ENCODE data around the gene RASA2. TPM values are rescaled to one million over a fixed set of nuclear protein-coding genes. Genes with fewer than 3 reads are reported as not detected.
"Not testable (repeated sequence)": the region's sequence is repeated elsewhere in the genome, so short reads cannot be mapped to it uniquely, and the experiment has no call there.

RASA2 gene
- total RNA-seq, 4 donors from 2014 or later = 10.6 to 15.5 (median 14.8) TPM

GRCh38 chr3:141528800-141529199 is 42.0 kb downstream of the RASA2 start:
- H3K9me3 ChIP-seq = no peaks in the 10 kb centered on the region
- peaks cover 0 to 5% of the 10 kb centered on the region in 2 donors for H3K36me3 ChIP-seq
- 96 to 100% methylated on average over 1 of the region's 1 CpG for WGBS, 2 donors (ENCODE audit: low coverage in 1 of 2)
- no peaks in the 10 kb centered on the region for H3K27me3 ChIP-seq
- ATAC-seq = no peak
- no peak overlapping the region for H3K4me3 ChIP-seq
- no peak overlapping the region for H3K27ac ChIP-seq
- no peak for TF ChIP-seq POLR2A (IDR thresholded peaks at IDR 0.05)
- no peak for TF ChIP-seq POLR2AphosphoS5 (IDR thresholded peaks at IDR 0.05)
- TF ChIP-seq, protein P1, sequence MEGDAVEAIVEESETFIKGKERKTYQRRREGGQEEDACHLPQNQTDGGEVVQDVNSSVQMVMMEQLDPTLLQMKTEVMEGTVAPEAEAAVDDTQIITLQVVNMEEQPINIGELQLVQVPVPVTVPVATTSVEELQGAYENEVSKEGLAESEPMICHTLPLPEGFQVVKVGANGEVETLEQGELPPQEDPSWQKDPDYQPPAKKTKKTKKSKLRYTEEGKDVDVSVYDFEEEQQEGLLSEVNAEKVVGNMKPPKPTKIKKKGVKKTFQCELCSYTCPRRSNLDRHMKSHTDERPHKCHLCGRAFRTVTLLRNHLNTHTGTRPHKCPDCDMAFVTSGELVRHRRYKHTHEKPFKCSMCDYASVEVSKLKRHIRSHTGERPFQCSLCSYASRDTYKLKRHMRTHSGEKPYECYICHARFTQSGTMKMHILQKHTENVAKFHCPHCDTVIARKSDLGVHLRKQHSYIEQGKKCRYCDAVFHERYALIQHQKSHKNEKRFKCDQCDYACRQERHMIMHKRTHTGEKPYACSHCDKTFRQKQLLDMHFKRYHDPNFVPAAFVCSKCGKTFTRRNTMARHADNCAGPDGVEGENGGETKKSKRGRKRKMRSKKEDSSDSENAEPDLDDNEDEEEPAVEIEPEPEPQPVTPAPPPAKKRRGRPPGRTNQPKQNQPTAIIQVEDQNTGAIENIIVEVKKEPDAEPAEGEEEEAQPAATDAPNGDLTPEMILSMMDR (IDR thresholded peaks at IDR 0.05) = no peak
- no peak for TF ChIP-seq EP300 (IDR thresholded peaks at IDR 0.05)
- H3K4me1 ChIP-seq = peaks cover 0 to 10% (median 0%) of the 10 kb centered on the region in 3 donors

DNA sequence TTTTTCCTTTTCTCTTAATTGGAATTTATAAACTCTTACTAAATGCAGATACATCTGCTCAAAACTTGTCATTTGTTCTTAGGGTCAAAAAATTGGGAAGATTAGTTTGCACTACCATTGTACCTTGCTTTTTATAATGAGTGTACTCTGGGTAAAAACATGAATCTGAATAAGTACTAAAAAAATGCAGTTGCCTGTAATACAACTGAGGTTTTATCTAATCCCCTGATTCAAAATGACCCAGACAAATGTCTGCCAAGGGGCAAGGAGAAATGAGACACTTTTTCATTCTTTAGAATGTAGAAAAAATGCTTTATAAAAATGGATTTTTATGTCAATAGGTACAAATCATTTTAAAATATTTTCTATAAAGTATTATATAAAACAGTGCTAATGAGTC is 42.4 kb downstream of the RASA2 start:
- Histone ChIP-seq H3K27ac (peak overlapping the region in 1 of 4 donors; percentile 10), H3K4me1 (peaks cover 0 to 10% (median 0%) of the 10 kb centered on the region in 3 donors), H3K9me3 (no peaks in the 10 kb centered on the region), H3K4me3 (no peak overlapping the region), H3K36me3 (peaks cover 0 to under 1% of the 10 kb centered on the region in 2 donors), H3K27me3 (no peaks in the 10 kb centered on the region)
- TF ChIP-seq, protein P1 (IDR thresholded peaks at IDR 0.05) = no peak
- no peak for TF ChIP-seq EP300 (IDR thresholded peaks at IDR 0.05)
- no peak for TF ChIP-seq POLR2A (IDR thresholded peaks at IDR 0.05)
- TF ChIP-seq POLR2AphosphoS5 (IDR thresholded peaks at IDR 0.05) = no peak
- ATAC-seq = no peak

DNA sequence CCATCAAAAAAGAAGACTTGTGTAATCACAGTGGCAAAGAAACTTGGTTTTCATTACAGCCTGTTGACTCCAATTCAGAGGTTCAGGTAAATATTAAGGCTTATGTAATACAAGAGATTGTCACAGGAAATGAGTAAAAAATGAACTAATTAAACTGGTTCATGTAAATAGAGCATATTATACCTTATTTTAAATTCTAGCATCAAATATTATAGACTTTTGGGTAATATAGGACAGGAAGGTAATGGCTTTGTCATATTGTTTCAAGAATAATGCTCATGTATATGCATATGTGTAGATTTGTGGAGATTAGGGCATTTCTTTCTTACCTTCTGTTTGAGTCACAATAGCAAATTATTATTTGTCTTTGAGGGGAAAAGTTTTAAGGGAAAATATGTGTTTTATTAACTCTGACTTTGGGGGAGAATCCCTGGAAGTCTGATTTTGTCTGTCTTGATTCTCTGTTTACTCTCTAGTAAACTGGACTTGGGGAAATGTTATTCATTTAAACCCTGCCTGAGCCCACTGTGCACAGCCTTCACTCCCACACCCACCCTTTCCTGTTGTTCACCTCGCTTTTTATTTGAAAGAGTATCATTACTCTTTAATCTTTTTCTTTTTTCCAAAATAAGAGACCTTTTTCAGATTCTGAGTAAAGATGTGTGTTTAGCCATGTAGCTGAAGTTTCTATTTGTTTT is 43.0 kb downstream of the RASA2 start:
- Histone ChIP-seq H3K9me3 (no peaks in the 10 kb centered on the region), H3K27ac (peak overlapping the region in 2 of 4 donors; percentile 10 to 41), H3K36me3 (no peaks in the 10 kb centered on the region), H3K4me3 (no peak overlapping the region), H3K4me1 (peaks cover 0 to 10% (median 0%) of the 10 kb centered on the region in 3 donors), H3K27me3 (no peaks in the 10 kb centered on the region)
- no peak for TF ChIP-seq POLR2A (IDR thresholded peaks at IDR 0.05)
- no peak for TF ChIP-seq POLR2AphosphoS5 (IDR thresholded peaks at IDR 0.05)
- TF ChIP-seq, protein P1 (IDR thresholded peaks at IDR 0.05) = no peak
- no peak for TF ChIP-seq EP300 (IDR thresholded peaks at IDR 0.05)
- ATAC-seq = no peak
- WGBS, 2 donors (ENCODE audit: low coverage in 1 of 2) = 37 to 70% methylated on average over 1 of the region's 1 CpG

GRCh38 chr3:141530415-141530768 is 43.6 kb downstream of the RASA2 start:
- 29 to 67% methylated on average over 1 of the region's 1 CpG for WGBS, 2 donors (ENCODE audit: low coverage in 1 of 2)
- Histone ChIP-seq H3K9me3 (no peaks in the 10 kb centered on the region), H3K27ac (peak overlapping the region in 1 of 4 donors; percentile 41), H3K4me1 (peaks cover 0 to 10% (median 0%) of the 10 kb centered on the region in 3 donors), H3K4me3 (no peak overlapping the region), H3K27me3 (no peaks in the 10 kb centered on the region), H3K36me3 (peaks cover 0 to 1% of the 10 kb centered on the region in 2 donors)
- no peak for ATAC-seq
- TF ChIP-seq POLR2AphosphoS5 (IDR thresholded peaks at IDR 0.05) (no peak), POLR2A (IDR thresholded peaks at IDR 0.05) (no peak), EP300 (IDR thresholded peaks at IDR 0.05) (no peak)
- TF ChIP-seq, protein P1 (IDR thresholded peaks at IDR 0.05) = no peak

GRCh38 chr3:141532609-141533008 is 45.8 kb downstream of the RASA2 start:
- H3K4me3 ChIP-seq = no peak overlapping the region
- H3K36me3 ChIP-seq = peaks cover 0 to 13% of the 10 kb centered on the region in 2 donors
- WGBS, 2 donors (ENCODE audit: low coverage in 1 of 2) = 95% methylated on average over 1 of the region's 1 CpG; no CpG with 5 or more reads in 1 of the 2 donors
- no peaks in the 10 kb centered on the region for H3K27me3 ChIP-seq
- no peak for ATAC-seq
- peaks cover 0 to 10% (median 0%) of the 10 kb centered on the region in 3 donors for H3K4me1 ChIP-seq
- TF ChIP-seq EP300 (IDR thresholded peaks at IDR 0.05) (no peak), POLR2A (IDR thresholded peaks at IDR 0.05) (no peak), POLR2AphosphoS5 (IDR thresholded peaks at IDR 0.05) (no peak)
- TF ChIP-seq, protein P1 (IDR thresholded peaks at IDR 0.05) = no peak
- no peaks in the 10 kb centered on the region for H3K9me3 ChIP-seq
- H3K27ac ChIP-seq = no peak overlapping the region

- peaks cover 0 to 17% of the 10 kb centered on the region in 2 donors for H3K36me3 ChIP-seq
- H3K4me3 ChIP-seq, H3K27ac ChIP-seq, H3K4me1 ChIP-seq, H3K9me3 ChIP-seq, H3K27me3 ChIP-seq, ATAC-seq: not testable (repeated sequence)
- WGBS, 2 donors (ENCODE audit: low coverage in 1 of 2) = 96 to 100% methylated on average over 3 to 6 of the region's 6 CpGs
These were observed 49.2 kb downstream of the RASA2 start for GRCh38 chr3:141536017-141536416.
